ENCODE data around the gene GPR18.

Gene GPR18, protein sequence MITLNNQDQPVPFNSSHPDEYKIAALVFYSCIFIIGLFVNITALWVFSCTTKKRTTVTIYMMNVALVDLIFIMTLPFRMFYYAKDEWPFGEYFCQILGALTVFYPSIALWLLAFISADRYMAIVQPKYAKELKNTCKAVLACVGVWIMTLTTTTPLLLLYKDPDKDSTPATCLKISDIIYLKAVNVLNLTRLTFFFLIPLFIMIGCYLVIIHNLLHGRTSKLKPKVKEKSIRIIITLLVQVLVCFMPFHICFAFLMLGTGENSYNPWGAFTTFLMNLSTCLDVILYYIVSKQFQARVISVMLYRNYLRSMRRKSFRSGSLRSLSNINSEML

GRCh38 chr13:99258210-99258860 lies at the start of gene GPR18:
TSS of gene GPR18 (minus strand) at chr13:99258379. CDS start at chr13:99255872, 2,507 bp downstream.
- no peak for DNase-seq (ENCODE audit: low spot score)

- DNase-seq (ENCODE audit: low spot score), result no peak
Observed at GRCh38 chr13:99307648-99308339, 49.6 kb upstream of the GPR18 start.

DNA sequence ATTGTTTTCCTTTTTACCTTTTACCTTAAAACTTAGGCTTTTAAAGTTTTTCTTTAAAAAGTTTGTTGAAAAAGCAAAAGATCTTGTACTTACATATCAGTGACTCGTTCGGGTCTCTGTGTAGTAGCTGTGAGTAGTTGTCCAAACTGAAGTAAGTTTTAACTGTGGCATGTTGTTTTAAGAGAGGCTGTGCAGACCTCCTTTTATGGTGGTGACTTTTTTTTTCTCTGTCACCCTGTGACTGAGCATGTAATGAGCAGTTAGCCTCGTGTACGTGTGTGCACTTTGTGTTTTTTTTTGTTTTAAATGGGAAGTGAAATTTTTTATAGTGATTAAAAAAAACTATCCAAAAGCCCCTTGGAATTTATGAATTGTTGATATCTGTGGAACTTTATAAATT lies 49.1 kb upstream of the GPR18 start, which contains the start of gene GPR183:
Gene GPR183 (minus strand): TSS at position 153 of the 400 bp plus-strand sequence. CDS start 11,254 bp downstream, outside the sequence.
- no peak for DNase-seq (ENCODE audit: low spot score)

DNA sequence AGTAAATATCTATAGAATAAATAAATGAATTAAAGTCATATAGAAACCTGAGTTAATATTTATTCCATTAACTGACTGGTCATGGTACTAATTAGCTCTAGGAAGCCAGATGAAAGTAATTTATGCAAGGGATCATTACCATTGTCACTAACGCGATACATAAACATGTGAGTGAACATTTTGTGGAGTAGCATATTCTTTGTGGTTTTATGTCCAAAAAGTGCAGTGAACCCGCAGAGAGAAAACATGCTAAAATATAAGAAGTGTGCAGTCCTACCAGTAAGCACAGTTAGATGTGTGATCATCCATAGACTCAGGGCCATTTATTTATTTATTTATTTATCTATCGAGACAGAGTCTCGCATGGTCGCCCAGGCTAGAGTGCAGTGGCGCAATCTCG lies 47.4 kb upstream of the GPR18 start:
- no peak for DNase-seq (ENCODE audit: low spot score)

DNA sequence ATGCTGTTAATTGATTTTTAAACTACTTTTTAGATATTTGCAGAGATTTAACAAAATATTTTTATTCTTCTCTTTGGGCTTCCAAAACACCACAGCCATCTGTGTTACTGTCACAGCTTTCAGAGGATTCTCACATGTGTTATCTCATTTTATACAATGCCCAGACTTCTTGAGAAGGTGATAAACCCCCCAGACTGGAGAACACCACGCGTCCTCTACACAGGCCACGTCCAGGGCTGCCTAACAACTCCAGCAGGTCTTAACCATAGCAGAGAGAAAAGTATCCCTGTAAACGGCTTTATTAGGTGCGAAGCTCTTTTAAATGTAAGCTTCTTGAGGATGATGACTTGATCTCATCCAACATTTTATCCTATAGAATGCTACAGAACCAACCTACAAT lies 47.0 kb upstream of the GPR18 start:
- no peak for DNase-seq (ENCODE audit: low spot score)

DNA sequence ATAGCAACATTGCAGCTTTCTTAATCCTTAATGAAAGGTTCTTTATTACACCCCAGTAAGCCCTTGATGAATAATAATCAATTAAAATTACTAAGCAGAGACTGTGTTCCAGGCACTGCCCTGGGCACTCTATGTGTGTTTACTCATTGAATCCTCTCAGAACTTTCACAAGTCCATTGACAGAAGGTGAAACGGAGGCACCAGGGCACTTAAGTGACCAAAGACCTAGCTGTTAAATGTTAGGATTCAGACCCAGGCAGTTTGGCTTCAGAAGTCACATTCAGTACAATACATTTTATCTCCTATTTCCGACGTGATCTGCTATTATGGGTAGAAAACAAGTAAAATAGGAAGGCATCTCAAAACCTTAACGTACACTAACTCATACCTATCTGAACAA lies 46.4 kb upstream of the GPR18 start:
- DNase-seq (ENCODE audit: low spot score), result no peak

- no peak for DNase-seq (ENCODE audit: low spot score)
Observed at GRCh38 chr13:99303863-99304521, 45.8 kb upstream of the GPR18 start.

DNA sequence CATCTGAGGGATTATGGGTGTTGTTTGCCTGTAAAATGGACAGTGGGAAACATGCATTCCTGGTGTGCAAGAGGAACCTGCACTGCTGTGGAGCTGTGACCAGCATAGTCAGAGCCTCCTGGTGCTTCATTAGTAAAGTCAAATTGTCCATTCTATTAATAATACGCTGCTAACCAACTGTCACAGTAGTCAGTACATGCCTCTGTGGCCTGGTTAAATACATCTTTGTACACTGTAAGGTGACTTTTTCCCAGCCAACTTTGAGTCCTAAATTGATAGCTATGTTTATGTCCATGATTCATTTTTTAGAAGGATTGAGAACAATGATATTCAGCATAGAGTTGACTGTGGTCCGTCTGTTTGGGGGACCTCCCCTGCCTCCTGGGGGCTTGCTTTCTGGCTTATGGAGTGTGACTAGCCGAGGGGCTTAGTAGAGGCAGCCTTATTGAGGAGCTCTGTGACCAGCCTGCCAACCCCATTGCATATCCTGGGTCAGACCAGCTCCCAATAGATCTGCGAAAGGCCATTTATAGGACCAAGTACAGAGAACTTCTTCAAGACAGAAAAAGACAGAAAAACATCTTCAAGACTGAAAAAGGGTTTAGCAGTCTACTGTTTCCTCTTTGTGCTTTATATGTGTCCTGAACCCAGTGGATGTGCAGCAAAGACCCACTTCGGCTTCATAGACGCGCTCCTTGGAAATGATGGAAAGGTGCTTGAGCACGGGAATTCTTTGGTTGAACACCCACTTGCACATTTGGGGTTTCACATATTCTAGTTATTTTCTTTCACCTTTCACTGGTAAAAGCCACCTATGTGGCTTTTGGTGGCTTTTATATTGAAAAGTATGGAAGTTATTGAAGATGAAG lies 44.7 kb upstream of the GPR18 start:
- DNase-seq (ENCODE audit: low spot score), result no peak

DNA sequence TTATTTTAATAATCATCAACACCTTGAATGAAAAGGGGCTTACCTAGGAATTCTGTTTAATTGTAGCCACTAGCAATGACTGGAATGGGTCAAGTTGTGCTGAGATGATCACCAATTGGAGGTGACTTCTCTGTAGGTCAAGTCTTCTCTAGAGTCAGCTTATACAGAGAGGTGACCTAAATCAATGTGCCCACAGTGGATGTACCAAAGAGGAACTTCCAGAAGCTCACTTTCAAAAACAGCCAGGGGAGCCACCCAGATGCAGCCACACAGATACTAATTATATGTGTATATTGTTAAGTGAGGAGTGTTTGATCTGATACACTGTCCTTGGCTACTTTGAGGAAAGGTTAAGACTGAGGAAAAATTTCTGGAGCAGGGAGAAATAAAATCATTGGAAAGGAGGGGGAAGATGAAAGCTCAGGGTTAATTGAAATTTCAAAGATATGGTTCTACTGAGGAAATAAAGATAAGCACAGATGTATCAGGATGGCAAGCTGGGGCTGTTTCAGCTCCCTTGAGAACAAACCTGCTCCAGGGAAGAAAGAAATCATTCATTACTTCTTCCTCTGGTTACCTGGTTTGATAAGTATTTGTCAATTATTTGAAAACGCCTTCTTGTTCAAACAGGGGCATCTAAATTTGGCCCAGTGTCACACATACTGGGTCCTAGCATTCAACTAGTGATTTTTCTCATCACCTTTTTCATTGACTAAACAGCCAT lies 43.9 kb upstream of the GPR18 start:
- no peak for DNase-seq (ENCODE audit: low spot score)

- DNase-seq (ENCODE audit: low spot score), result no peak
Observed at GRCh38 chr13:99301056-99301838, 43.1 kb upstream of the GPR18 start.

- DNase-seq (ENCODE audit: low spot score), result no peak
Observed at GRCh38 chr13:99299920-99300341, 41.8 kb upstream of the GPR18 start.

DNA sequence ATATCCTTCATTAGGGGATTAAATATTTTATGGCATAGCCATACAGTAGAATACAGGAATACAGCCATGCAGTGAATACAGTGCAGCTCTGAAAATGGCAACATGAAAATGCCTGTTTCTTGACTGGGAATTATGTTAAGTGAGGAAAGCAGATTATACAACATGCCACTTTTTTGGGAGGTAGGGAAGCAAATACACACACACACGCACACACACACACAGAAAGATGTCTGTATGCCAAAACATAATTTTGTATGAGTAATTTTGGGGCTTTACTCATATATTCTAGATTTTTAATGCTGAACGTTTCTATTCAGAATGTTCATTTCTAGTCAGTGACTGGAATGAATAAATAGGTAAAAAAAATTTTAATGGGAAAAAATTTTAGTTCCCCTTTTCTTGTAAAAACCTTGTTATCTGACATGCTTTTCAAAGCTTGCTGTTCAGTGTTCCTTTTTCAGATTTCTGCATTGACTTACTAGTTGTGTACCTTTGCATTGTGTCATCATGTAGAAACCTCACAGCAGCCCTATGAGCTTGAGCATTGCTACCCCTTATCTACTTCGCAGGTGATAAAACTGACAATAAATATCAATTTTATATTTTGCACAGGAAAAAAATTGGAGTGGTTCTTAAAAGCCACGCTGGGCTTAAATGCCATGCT lies 41.2 kb upstream of the GPR18 start:
- DNase-seq (ENCODE audit: low spot score), result no peak

DNA sequence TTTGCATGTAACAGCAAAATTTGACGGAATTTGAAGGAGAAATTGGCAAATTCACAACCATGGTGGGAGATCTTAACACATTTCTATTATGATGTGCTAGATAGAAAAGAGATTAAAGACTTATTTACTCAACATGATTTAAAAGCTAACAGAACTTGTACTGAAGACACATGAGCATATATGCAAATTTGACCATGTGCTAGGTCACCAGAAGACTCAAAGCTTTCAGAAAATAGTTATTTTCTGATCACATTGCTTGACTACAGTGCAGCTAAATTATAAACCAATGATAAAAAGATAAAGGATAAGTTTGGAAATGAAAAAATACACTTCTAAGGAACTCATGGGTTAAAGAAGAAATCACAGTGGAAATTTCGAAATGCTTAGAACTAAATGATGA lies 39.9 kb upstream of the GPR18 start:
- no peak for DNase-seq (ENCODE audit: low spot score)

GRCh38 chr13:99297331-99297730 lies 39.2 kb upstream of the GPR18 start:
- DNase-seq (ENCODE audit: low spot score), result no peak

DNA sequence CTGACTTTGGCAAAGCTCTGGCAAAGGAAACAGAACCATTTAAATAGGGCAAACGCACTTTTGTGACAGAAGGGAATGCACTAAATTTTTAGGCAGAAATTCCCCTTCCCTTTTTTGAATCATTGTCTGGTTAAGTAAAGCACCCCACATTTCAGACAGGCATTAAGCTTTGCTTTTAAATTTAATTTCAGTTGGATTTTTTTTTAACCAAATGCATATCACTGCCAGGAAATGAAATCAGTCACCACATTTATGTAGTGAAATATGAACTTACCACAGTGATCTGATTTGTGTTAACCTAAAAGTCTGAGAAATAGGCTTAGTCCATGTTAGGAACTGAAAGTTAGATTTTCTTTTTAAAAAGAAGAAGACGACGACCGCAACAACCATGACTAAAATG lies 38.2 kb upstream of the GPR18 start:
- no peak for DNase-seq (ENCODE audit: low spot score)

DNA sequence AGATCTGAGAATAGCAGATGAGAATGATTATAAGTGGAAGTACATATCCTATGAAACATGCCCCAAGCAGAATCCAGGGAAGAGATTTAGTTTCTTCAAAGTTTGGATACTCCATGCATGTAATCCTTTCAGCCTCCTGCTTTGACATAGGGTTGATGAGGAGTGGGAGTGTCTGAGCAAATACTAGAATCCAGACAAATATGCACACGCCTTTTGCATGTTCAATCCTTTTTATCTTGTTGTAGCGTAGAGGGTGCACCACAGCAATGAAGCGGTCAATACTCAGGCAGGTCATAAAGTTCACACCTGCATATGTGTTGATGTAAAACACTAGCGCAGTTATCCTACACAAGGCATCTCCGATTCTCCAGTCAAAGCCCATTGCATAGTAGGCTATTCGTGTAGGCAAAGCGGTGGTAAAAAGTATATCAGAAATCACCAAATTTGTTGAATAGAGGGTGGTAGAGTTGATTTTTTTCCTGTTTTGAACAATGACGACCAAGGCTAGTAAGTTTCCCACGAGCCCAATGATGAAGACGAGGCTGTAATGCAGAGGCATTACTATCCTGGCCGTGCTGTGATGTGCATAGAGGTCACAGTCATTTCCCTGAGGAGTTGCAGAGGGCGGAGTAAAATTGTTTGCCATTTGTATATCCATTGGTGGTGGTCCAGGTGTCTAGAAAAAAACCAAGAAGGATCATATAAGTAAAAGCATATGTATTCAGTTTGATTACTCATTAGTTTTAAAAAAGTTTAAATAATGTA lies 37.5 kb upstream of the GPR18 start:
- no peak for DNase-seq (ENCODE audit: low spot score)

DNA sequence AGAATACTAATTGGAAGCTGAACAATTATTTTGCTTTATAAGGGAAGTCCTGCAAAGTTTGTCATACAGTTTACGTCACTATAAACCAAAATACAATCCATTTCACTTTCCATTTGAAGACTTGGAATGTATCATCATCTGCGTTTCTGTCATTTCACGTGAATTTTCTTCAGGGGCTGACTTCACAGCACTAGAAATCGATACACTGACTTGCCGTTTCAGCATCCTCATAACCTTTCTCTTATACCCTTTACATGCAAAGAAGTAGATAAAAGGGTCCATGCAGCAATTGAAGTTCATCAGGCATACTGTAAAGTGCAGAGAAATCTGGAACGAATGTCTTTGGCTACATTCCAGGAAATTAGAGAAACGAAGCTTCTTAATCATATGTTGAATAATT lies 36.8 kb upstream of the GPR18 start:
- no peak for DNase-seq (ENCODE audit: low spot score)

- no peak for DNase-seq (ENCODE audit: low spot score)
Observed at GRCh38 chr13:99294198-99294597, 36.0 kb upstream of the GPR18 start.

DNA sequence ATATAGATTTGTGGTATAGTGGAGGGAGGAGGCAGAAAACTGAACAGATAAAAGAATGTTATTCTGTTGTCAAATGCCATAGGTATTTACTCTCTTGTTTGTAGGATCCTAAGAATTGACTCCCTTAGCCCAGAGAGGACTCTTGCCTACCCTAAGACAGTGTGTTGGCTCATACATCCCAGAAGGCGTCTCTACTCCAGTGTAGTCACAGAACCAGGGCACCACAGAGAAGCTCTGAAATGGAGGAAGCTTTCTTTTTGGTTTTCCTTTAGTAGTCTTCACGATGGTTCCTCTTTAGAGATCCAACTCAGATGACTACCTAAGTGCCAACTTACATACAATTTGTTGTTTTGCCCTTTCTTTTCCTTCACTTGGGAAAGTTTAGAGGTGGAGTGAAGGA lies 35.0 kb upstream of the GPR18 start:
- no peak for DNase-seq (ENCODE audit: low spot score)

Data from HuH-7.5 (cell line).